GM12878 (cell line): ENCODE data around the gene DLX5. TPM values are rescaled to one million over a fixed set of nuclear protein-coding genes. Genes with fewer than 3 reads are reported as not detected.

ENCODE experiments used
- ATAC-seq: fragments of 200-7000 bp; cut with Tn5 transposase; 3 replicates; pipeline ENCODE4 v1.9.1; 2020; ENCODE audit warnings: mild to moderate bottlenecking, moderate library complexity
- BruUV-seq: library from RNA; stranded (reverse); fragments of 400-500 nt; replicated peaks from 2 replicates; lab custom pipeline; 2021; lab: Mats Ljungman, UMichigan
- CTCF ChIA-PET: fragments of 300-600 bp; sonication (Branson Sonifier 250); formaldehyde crosslinking; extraction: SDS; loops from one replicate; lab custom pipeline; 2021; ENCODE audit warnings: inconsistent platforms; lab: Yijun Ruan, JAX
- POLR2A ChIA-PET: fragments of 350-600 bp; formaldehyde crosslinking; extraction: SDS; loops from one replicate; lab custom pipeline; 2021; ENCODE audit warnings: inconsistent platforms; lab: Charles Lee
- RAD21 ChIA-PET: fragments of 300-600 bp; sonication (Branson Sonifier 250); formaldehyde crosslinking; loops from one replicate; lab custom pipeline; 2023; ENCODE audit warnings: antibody characterized with exemption; ENCODE audit not compliant: unreplicated experiment; lab: Charles Lee
- SMC1A ChIA-PET: fragments of 300-600 bp; sonication (Branson Sonifier 250); formaldehyde crosslinking; loops from one replicate; lab custom pipeline; 2023; ENCODE audit not compliant: unreplicated experiment, uncharacterized antibody; lab: Charles Lee
- DNase-seq: peaks from one replicate; pipeline ENCODE4 v3.0.0-alpha.2; 2011; ENCODE audit warnings: low read depth, low spot score
- FAIRE-seq: peaks from 3 replicates; lab custom pipeline; 2011; peaks lifted over from hg19 to GRCh38; lab: Jason Lieb, UNC
- H2AFZ ChIP-seq: 2 replicates; pipeline ENCODE4 v1.6.0; 2011; ENCODE audit warnings: low read depth, low read length, control low read depth; ENCODE audit not compliant: control insufficient read depth
- H3K27ac ChIP-seq: 2 replicates; pipeline ENCODE4 v1.5.1; 2011; ENCODE audit warnings: control low read depth; ENCODE audit not compliant: control insufficient read depth, insufficient read depth
- H3K27me3 ChIP-seq, 2 experiments: replicated peaks in 1 of 2; 2 replicates each; pipeline versions ENCODE4 v1.6.0 to v1.6.1; 2011; ENCODE audit warnings: low read length in 1 of 2; ENCODE audit not compliant: control insufficient read depth in 2 of 2, insufficient read depth in 2 of 2
- H3K36me3 ChIP-seq, 2 experiments: 2 replicates each; pipeline ENCODE4 v1.5.1; 2011; ENCODE audit warnings: low read length in 1 of 2; ENCODE audit not compliant: control insufficient read depth in 2 of 2, insufficient read depth in 2 of 2
- H3K4me1 ChIP-seq: 2 replicates; pipeline ENCODE4 v1.6.1; 2011; ENCODE audit warnings: mild to moderate bottlenecking, low read length, moderate library complexity, mixed read lengths; ENCODE audit not compliant: control insufficient read depth, insufficient read depth
- H3K4me2 ChIP-seq: 2 replicates; pipeline ENCODE4 v1.6.0; 2011; ENCODE audit warnings: control low read depth; ENCODE audit not compliant: control insufficient read depth, insufficient read depth
- H3K4me3 ChIP-seq: fragments of 200-600 bp; sonication (generic); 2 replicates; pipeline ENCODE4 v1.5.1; 2016
- H3K79me2 ChIP-seq: 2 replicates; pipeline ENCODE4 v1.6.0; 2011; ENCODE audit warnings: low read length; ENCODE audit not compliant: control insufficient read depth, insufficient read depth
- H3K9ac ChIP-seq: 2 replicates; pipeline ENCODE4 v1.8.0; 2011; ENCODE audit warnings: low read length, control low read depth, mixed read lengths; ENCODE audit not compliant: control insufficient read depth, insufficient read depth
- H3K9me3 ChIP-seq: replicated peaks from 3 replicates; pipeline ENCODE4 v1.5.1; 2011; ENCODE audit warnings: mild to moderate bottlenecking, low read length; ENCODE audit not compliant: control insufficient read depth, insufficient read depth
- H4K20me1 ChIP-seq: 2 replicates; pipeline ENCODE4 v1.6.0; 2011; ENCODE audit not compliant: control insufficient read depth, insufficient read depth
- BCL11A ChIP-seq: IDR thresholded peaks from 2 replicates; pipeline ENCODE4 v1.6.1; 2011; ENCODE audit warnings: low read depth, low read length
- CHD1 ChIP-seq: IDR thresholded peaks from 2 replicates; pipeline ENCODE4 v1.6.1; 2012; ENCODE audit warnings: low read depth, low read length, improper control_type of control experiment
- ELK1 ChIP-seq: IDR thresholded peaks from 2 replicates; pipeline ENCODE4 v1.6.1; 2012; ENCODE audit warnings: low read depth, low read length, improper control_type of control experiment
- ESRRA ChIP-seq: IDR thresholded peaks from 2 replicates; pipeline ENCODE4 v1.6.1; 2012; ENCODE audit warnings: mild to moderate bottlenecking, low read length, improper control_type of control experiment
- HDAC6 ChIP-seq: fragments of 200-600 bp; sonication (generic); IDR thresholded peaks from one replicate; pipeline ENCODE4 v1.8.0; 2017; ENCODE audit warnings: antibody characterized with exemption; ENCODE audit not compliant: unreplicated experiment
- HDGF ChIP-seq: fragments of 450-650 bp; IDR thresholded peaks from 2 replicates; pipeline ENCODE4 v1.6.1; 2016; ENCODE audit warnings: antibody characterized with exemption
- NFXL1 ChIP-seq: fragments of 450-650 bp; IDR thresholded peaks from 2 replicates; pipeline ENCODE4 v1.6.1; 2017; ENCODE audit warnings: antibody characterized with exemption, mild to moderate bottlenecking, borderline replicate concordance
- POLR2A ChIP-seq: IDR thresholded peaks from 2 replicates; pipeline ENCODE4 v1.6.1; 2011; ENCODE audit warnings: low read depth, mild to moderate bottlenecking, low read length
- RFX5 ChIP-seq: IDR thresholded peaks from 2 replicates; pipeline ENCODE4 v1.6.1; 2011; ENCODE audit warnings: low read depth, low read length, improper control_type of control experiment
- STAT1 ChIP-seq: fragments of 450-650 bp; conservative IDR thresholded peaks from 2 replicates; pipeline ENCODE4 v1.6.1; 2014; ENCODE audit warnings: antibody characterized with exemption, mild to moderate bottlenecking
- SUZ12 ChIP-seq: fragments of 200-600 bp; sonication (generic); IDR thresholded peaks from one replicate; pipeline ENCODE4 v1.6.1; 2018; ENCODE audit warnings: antibody characterized with exemption, mild to moderate bottlenecking; ENCODE audit not compliant: unreplicated experiment
- WRNIP1 ChIP-seq: IDR thresholded peaks from 2 replicates; pipeline ENCODE4 v1.6.1; 2011; ENCODE audit warnings: low read depth, low read length, improper control_type of control experiment, borderline replicate concordance
- ZBED1 ChIP-seq: IDR thresholded peaks from 2 replicates; pipeline ENCODE4 v1.6.1; 2016; ENCODE audit warnings: borderline replicate concordance
- ZBTB11 ChIP-seq: fragments of 450-650 bp; formaldehyde crosslinking; IDR thresholded peaks from 2 replicates; pipeline ENCODE4 v1.5.0; 2022; ENCODE audit warnings: mild to moderate bottlenecking, missing genetic modification characterization
- WGBS: methylation state at CpG from one replicate; pipeline ENCODE4 v1.1.6; 2016; ENCODE audit warnings: low lambda C conversion rate; ENCODE audit not compliant: insufficient replicate concordance, insufficient coverage; ENCODE audit errors: missing lambda C conversion rate; 5-methylcytosine and 5-hydroxymethylcytosine counted together
- in situ Hi-C: fragments of 300-500 bp; cut with MboI; formaldehyde crosslinking; loops from 9 replicates; pipeline ENCODE4 v1.14.3; 2018; ENCODE audit warnings: mixed read lengths
- intact Hi-C: fragments of 100-400 bp; cut with micrococcal nuclease; formaldehyde crosslinking; loops from one replicate; pipeline ENCODE4 v1.14.2; 2022; ENCODE audit not compliant: unreplicated experiment
- polyA plus RNA-seq, 11 experiments: library from polyadenylated mRNA; depleted of rRNA in 4 of 11; unstranded in 6 of 11; stranded (reverse) in 5 of 11; fragments of >200 nt; fragmentation: Nextera tagmentation in 4 of 11; fragmentation: Illumina TruSeq in 1 of 11; extraction: Ambion mirVana in 4 of 11; extraction: Trizol in 1 of 11; gene quantifications; 1 replicate in 1 of 11; 2 replicates in 10 of 11; pipeline versions ENCODE4 v1.2.1 to v1.2.3, GENCODE V29; 2011 to 2016; ENCODE audit warnings: inconsistent platforms in 2 of 11, missing spikeins in 2 of 11, low read depth in 1 of 11
- total RNA-seq, 4 experiments: library from RNA; depleted of rRNA in 3 of 4; stranded (reverse); fragments of >200 nt in 3 of 4; fragmentation: Illumina TruSeq in 1 of 4; extraction: Trizol in 1 of 4; gene quantifications; 2 replicates each; pipeline versions ENCODE4 v1.2.1 to v1.2.3, GENCODE V29; 2013 to 2021

DLX5 gene
- total and polyA plus RNA-seq, 10 of the 15 experiments (the other 5 are each of a cell fraction or from before 2014, with no cell fraction given): not detected

DNA sequence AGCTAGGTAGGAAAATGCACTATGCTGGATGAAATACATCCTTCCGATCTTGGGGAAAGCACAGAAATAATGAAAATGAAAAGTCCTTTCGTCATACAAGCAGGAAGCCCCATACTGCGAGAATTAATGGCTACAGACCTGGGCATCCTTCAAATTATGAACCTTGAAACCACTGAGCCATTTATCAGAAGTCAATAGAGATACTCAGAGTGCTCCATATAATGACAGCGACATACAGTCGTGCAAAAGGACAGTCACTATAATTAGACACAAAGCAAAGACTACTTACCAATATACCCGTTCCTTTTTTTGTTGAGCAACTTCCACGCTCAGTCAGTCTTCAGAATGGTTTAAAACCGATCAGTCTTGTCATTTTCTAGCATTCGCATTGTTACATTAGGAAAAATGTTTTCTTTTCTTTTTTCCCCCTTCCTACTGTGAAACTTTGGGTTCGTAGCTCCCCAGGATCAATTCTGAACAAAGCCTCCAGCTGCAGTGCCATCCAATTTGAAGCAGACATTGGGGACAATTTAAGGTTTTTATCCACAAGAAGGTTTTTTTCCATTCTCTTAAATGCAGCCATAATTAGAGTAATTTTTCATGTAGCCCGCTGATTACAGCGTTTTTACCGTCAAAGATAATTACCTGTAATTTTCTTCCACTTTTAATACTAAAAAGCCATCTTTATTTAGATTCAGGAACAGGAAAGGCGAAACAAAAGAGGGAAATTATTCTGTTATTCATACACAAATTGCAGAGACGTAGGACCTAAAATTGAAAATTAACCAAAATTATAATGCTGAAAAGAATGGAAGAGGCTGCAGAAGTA, 12.9 kb downstream of the DLX5 start:
- Histone ChIP-seq H3K27ac (no peak overlapping the region), H3K9ac (no peak overlapping the region), H2AFZ (no peak overlapping the region), H4K20me1 (no peaks in the 10 kb centered on the region), H3K4me2 (no peak overlapping the region), H3K27me3 (peaks cover 10 to 22% of the 10 kb centered on the region in 2 experiments; a peak in 3 of 4 replicates), H3K36me3 (no peaks in the 10 kb centered on the region), H3K79me2 (no peaks in the 10 kb centered on the region), H3K4me1 (no peaks in the 10 kb centered on the region), H3K9me3 (no peaks in the 10 kb centered on the region), H3K4me3 (no peak overlapping the region)
- ChIA-PET CTCF (interaction anchor here (1.0 kb wide), 1 partner anchor 20 kb away, joined by 3 read pairs; no protein-coding TSS in a partner anchor), RAD21 (no interaction called here), SMC1A (no interaction called here), POLR2A (no interaction called here)
- BruUV-seq: no TSS peak
- FAIRE-seq (no peak), ATAC-seq (no peak), DNase-seq (no peak)
- intact Hi-C loops (no loop called here), in situ Hi-C loops (no loop called here)
- peak; percentile 7 for TF ChIP-seq SUZ12
- TF ChIP-seq HDGF: no peak
- 12% methylated on average over 15 of the region's 15 CpGs for WGBS

DNA sequence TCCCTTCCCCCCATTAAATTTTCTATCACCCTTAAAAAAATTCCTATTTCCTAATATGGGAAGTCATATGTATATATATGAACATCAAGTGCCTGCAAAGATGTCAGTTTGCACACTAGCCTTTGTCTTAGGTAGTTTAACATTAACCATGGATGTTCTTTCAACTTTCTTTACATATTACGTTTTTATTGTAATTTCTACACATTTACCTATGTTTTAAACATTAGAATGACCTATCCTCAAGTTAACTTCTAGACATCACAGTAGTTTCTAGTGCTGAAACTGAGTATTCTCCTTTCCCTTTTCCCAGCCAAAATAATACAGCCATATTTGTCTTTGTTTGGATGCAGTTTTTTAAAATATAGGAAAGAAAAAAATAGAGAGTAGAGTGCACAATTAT, 13.5 kb downstream of the DLX5 start:
- Histone ChIP-seq H3K4me1 (no peaks in the 10 kb centered on the region), H3K9me3 (no peaks in the 10 kb centered on the region), H3K27ac (no peak overlapping the region), H3K27me3 (peaks cover 12 to 25% of the 10 kb centered on the region in 2 experiments; a peak in 3 of 4 replicates), H3K4me2 (no peak overlapping the region), H3K4me3 (no peak overlapping the region), H3K79me2 (no peaks in the 10 kb centered on the region), H4K20me1 (no peaks in the 10 kb centered on the region), H3K36me3 (no peaks in the 10 kb centered on the region), H2AFZ (no peak overlapping the region), H3K9ac (no peak overlapping the region)
- BruUV-seq: no TSS peak
- TF ChIP-seq HDAC6: no peak
- TF ChIP-seq POLR2A: no peak
- TF ChIP-seq ELK1: no peak
- TF ChIP-seq WRNIP1: no peak
- TF ChIP-seq CHD1: no peak
- TF ChIP-seq ZBTB11: no peak
- no peak for TF ChIP-seq RFX5
- TF ChIP-seq ESRRA: no peak
- no peak for TF ChIP-seq STAT1
- TF ChIP-seq ZBED1: no peak
- no peak for TF ChIP-seq BCL11A
- no peak for TF ChIP-seq NFXL1
- no peak for DNase-seq
- ChIA-PET SMC1A (no interaction called here), RAD21 (no interaction called here), POLR2A (no interaction called here), CTCF (no interaction called here)
- intact Hi-C loops: no loop called here
- in situ Hi-C loops: no loop called here
- no peak for ATAC-seq
- 0% methylated on average over 1 of the region's 1 CpG for WGBS
- FAIRE-seq: no peak
